Ishikawa (cell line): ENCODE measurements around the gene MAGOH.

Source experiments
- CEBPB ChIP-seq: IDR thresholded peaks from 2 replicates; pipeline ENCODE4 v1.6.1; 2012
- CREB1 ChIP-seq: IDR thresholded peaks from 2 replicates; pipeline ENCODE4 v1.6.1; 2012; ENCODE audit warnings: low read depth
- EGR1 ChIP-seq: IDR thresholded peaks from 2 replicates; pipeline ENCODE4 v1.6.1; 2012
- EP300 ChIP-seq: IDR thresholded peaks from 2 replicates; pipeline ENCODE4 v1.6.1; 2012; ENCODE audit warnings: borderline replicate concordance
- FOXM1 ChIP-seq: IDR thresholded peaks from 2 replicates; pipeline ENCODE4 v1.6.1; 2012; ENCODE audit warnings: low read depth, borderline replicate concordance
- NFIC ChIP-seq: IDR thresholded peaks from 2 replicates; pipeline ENCODE4 v1.6.1; 2012
- RAD21 ChIP-seq: IDR thresholded peaks from 2 replicates; pipeline ENCODE4 v1.6.1; 2012; ENCODE audit warnings: low read depth
- TAF1 ChIP-seq: IDR thresholded peaks from 2 replicates; pipeline ENCODE4 v1.6.1; 2012; ENCODE audit warnings: low read depth, mild to moderate bottlenecking
- TCF12 ChIP-seq: IDR thresholded peaks from 2 replicates; pipeline ENCODE4 v1.6.1; 2012; ENCODE audit warnings: low read depth
- TEAD4 ChIP-seq: IDR thresholded peaks from 2 replicates; pipeline ENCODE4 v1.6.1; 2012
- YY1 ChIP-seq: IDR thresholded peaks from 2 replicates; pipeline ENCODE4 v1.6.1; 2012; ENCODE audit warnings: low read depth
- ZBTB7A ChIP-seq: IDR thresholded peaks from 2 replicates; pipeline ENCODE4 v1.6.1; 2012; ENCODE audit warnings: low read depth
- TF ChIP-seq, protein P1 (sequence below): IDR thresholded peaks from 2 replicates; pipeline ENCODE4 v1.6.1; 2012; ENCODE audit warnings: low read depth, mild to moderate bottlenecking
- TF ChIP-seq, protein P2 (sequence below): IDR thresholded peaks from 2 replicates; pipeline ENCODE4 v1.6.1; 2012
- TF ChIP-seq, protein P3 (sequence below): IDR thresholded peaks from 2 replicates; pipeline ENCODE4 v1.6.1; 2012

The MAGOH gene

DNA sequence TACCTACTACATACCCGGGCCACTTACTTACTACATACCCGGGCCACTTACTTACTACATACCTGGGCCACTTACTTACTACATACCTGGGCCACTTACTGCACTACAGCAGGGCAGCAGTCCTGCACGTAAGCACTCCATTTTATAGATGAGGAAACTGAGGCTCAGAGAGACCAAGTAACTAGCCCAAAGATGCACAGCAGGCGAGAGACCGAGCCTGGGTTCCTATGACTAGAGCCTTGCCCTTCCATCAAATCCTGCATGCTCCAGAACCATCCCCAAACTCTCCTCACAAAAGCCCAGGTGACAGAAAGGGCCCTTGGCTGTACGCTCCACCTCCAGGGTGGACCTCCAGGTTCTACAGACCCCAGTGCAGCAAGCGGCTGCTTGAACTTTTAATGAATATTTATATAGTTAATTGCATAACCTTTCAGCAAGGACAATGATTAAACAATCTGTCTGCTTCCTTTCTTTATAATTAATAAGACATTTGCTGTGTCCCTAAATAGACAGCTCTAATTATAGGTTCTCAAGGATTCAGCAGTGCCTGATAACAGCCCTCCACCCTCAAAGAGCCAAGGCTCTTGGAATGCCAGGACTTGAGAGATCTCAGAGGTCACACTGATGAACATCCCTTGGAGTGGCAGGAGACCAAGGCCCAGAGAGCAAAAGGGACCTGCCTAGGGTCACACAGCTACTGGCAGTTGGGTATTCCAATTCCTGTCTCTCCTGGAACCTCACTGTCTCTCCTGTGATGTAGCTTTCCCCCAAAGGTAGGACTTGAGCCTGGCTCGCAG, 46.1 kb upstream of the MAGOH start:
- TF ChIP-seq ZBTB7A: no peak
- TF ChIP-seq TCF12: no peak
- TF ChIP-seq, protein P1, sequence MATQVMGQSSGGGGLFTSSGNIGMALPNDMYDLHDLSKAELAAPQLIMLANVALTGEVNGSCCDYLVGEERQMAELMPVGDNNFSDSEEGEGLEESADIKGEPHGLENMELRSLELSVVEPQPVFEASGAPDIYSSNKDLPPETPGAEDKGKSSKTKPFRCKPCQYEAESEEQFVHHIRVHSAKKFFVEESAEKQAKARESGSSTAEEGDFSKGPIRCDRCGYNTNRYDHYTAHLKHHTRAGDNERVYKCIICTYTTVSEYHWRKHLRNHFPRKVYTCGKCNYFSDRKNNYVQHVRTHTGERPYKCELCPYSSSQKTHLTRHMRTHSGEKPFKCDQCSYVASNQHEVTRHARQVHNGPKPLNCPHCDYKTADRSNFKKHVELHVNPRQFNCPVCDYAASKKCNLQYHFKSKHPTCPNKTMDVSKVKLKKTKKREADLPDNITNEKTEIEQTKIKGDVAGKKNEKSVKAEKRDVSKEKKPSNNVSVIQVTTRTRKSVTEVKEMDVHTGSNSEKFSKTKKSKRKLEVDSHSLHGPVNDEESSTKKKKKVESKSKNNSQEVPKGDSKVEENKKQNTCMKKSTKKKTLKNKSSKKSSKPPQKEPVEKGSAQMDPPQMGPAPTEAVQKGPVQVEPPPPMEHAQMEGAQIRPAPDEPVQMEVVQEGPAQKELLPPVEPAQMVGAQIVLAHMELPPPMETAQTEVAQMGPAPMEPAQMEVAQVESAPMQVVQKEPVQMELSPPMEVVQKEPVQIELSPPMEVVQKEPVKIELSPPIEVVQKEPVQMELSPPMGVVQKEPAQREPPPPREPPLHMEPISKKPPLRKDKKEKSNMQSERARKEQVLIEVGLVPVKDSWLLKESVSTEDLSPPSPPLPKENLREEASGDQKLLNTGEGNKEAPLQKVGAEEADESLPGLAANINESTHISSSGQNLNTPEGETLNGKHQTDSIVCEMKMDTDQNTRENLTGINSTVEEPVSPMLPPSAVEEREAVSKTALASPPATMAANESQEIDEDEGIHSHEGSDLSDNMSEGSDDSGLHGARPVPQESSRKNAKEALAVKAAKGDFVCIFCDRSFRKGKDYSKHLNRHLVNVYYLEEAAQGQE: no peak
- TF ChIP-seq EP300: no peak
- TF ChIP-seq CEBPB: no peak
- TF ChIP-seq, protein P2, sequence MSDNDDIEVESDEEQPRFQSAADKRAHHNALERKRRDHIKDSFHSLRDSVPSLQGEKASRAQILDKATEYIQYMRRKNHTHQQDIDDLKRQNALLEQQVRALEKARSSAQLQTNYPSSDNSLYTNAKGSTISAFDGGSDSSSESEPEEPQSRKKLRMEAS: no peak
- no peak for TF ChIP-seq FOXM1
- TF ChIP-seq EGR1: no peak
- no peak for TF ChIP-seq TEAD4
- TF ChIP-seq NFIC: no peak
- TF ChIP-seq YY1: no peak
- TF ChIP-seq CREB1: no peak
- no peak for TF ChIP-seq TAF1
- no peak for TF ChIP-seq RAD21
- TF ChIP-seq, protein P3, sequence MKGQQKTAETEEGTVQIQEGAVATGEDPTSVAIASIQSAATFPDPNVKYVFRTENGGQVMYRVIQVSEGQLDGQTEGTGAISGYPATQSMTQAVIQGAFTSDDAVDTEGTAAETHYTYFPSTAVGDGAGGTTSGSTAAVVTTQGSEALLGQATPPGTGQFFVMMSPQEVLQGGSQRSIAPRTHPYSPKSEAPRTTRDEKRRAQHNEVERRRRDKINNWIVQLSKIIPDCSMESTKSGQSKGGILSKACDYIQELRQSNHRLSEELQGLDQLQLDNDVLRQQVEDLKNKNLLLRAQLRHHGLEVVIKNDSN: no peak

DNA sequence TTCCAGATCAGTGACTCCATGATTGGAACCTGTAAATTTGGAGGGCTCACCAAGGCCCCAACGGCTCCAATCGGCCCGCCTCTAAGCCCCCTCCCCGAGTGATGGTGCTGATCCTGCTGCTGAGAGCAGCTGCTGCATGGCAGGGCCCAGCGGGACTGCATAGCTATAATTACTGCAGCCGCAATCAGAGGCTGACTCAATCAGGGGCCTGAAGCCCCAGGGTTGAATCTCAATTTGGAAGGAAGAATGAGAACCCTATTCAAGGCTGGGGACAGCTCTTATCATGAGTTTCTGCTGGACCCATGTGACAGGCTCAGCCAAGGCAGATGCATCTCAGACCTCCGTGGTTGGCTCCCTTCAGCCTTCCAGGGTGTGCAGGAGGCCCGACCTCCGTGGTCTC, 42.8 kb upstream of the MAGOH start:
- TF ChIP-seq, protein P3: no peak
- TF ChIP-seq CEBPB (no peak), TCF12 (no peak), TEAD4 (no peak), CREB1 (no peak), TAF1 (no peak), RAD21 (no peak), EP300 (no peak), YY1 (no peak), FOXM1 (no peak)
- TF ChIP-seq, protein P2: no peak
- TF ChIP-seq, protein P1: no peak

DNA sequence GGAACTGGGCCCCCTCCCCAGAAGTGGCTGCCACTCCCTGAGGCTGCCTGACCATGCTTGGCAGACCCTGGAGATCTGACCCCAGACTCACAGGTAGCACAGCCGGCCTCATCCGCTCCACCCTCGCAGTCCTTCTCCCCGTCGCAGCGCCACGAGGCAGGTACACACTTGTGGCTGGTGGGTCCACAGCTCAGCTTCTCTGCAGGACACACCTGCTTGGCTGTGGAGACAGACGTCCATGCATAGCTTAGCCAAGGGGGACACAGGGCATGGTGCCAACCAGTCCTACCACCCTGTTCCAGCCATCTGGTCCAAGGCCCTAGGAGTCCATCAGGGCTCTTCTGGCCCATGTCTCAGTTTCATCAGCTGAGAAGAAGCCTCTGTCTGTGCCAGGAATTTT, 42.2 kb upstream of the MAGOH start:
- TF ChIP-seq, protein P1: no peak
- TF ChIP-seq YY1 (no peak), EP300 (no peak), NFIC (no peak), TEAD4 (no peak), TAF1 (no peak), CEBPB (no peak), FOXM1 (no peak), TCF12 (no peak), ZBTB7A (no peak), RAD21 (no peak), CREB1 (no peak), EGR1 (no peak)
- TF ChIP-seq, protein P2: no peak
- TF ChIP-seq, protein P3: no peak
